Thoracic aorta (tissue), 2 donors: ENCODE data around the gene PRR13. TPM values are rescaled to one million over a fixed set of nuclear protein-coding genes. Genes with fewer than 3 reads are reported as not detected.

Source experiments
- ATAC-seq: fragments of 150-250 bp; one replicate; pipeline ENCODE4 v1.8.0; 2017; ENCODE audit warnings: low read depth; ENCODE audit not compliant: insufficient number of reproducible peaks, low FRiP score
- DNase-seq: peaks from one replicate; pipeline ENCODE4 v3.0.0-alpha.2; 2020; ENCODE audit warnings: low spot score
- H3K27ac ChIP-seq, 2 donors: fragments of 200-600 bp; sonication (generic); 1 replicate in 1 of 2; 2 replicates in 1 of 2; pipeline ENCODE4 v1.5.1; 2016; ENCODE audit warnings: mild to moderate bottlenecking in 2 of 2, moderate library complexity in 2 of 2
- H3K27me3 ChIP-seq: fragments of 200-600 bp; sonication (generic); replicated peaks from 2 replicates; pipeline ENCODE4 v1.6.0; 2016; ENCODE audit warnings: mild to moderate bottlenecking; ENCODE audit not compliant: insufficient read depth
- H3K36me3 ChIP-seq: fragments of 200-600 bp; sonication (generic); one replicate; pipeline ENCODE4 v1.5.1; 2016
- H3K4me1 ChIP-seq, 2 donors: fragments of 200-600 bp; sonication (generic); 1 replicate in 1 of 2; 2 replicates in 1 of 2; pipeline versions ENCODE4 v1.5.1 to v1.6.0; 2016; ENCODE audit warnings: low read depth in 2 of 2, mild to moderate bottlenecking in 1 of 2; ENCODE audit not compliant: control insufficient read depth in 1 of 2
- H3K4me3 ChIP-seq: fragments of 200-600 bp; sonication (generic); 2 replicates; pipeline ENCODE4 v1.5.1; 2016; ENCODE audit warnings: mild to moderate bottlenecking
- H3K9me3 ChIP-seq: fragments of 200-600 bp; sonication (generic); 2 replicates; pipeline ENCODE4 v1.5.1; 2016
- CTCF ChIP-seq: fragments of 200-600 bp; sonication (generic); IDR thresholded peaks from one replicate; pipeline ENCODE4 v1.5.1; 2019; ENCODE audit warnings: antibody characterized with exemption
- total RNA-seq, 2 donors: library from RNA; depleted of rRNA; stranded (reverse); fragments of >200 nt; gene quantifications; one replicate each; pipeline versions ENCODE4 v1.1.0 to v1.2.3, GENCODE V29; 2016

The PRR13 gene
- total RNA-seq, 2 donors from 2014 or later: 53.6 to 86.2 TPM

GRCh38 chr12:53461591-53461990, 20.1 kb downstream of the PRR13 start:
- no peak overlapping the region for H3K4me3 ChIP-seq
- no peaks in the 10 kb centered on the region for H3K4me1 ChIP-seq
- DNase-seq: no peak
- ATAC-seq: no peak
- peaks cover 95% of the 10 kb centered on the region for H3K36me3 ChIP-seq
- H3K27ac ChIP-seq: no peak overlapping the region
- no peaks in the 10 kb centered on the region for H3K27me3 ChIP-seq
- TF ChIP-seq CTCF: no peak
- H3K9me3 ChIP-seq: no peaks in the 10 kb centered on the region

- no peak for ATAC-seq
- no peak for TF ChIP-seq CTCF
- Histone ChIP-seq H3K4me3 (no peak overlapping the region), H3K36me3 (peaks cover 96% of the 10 kb centered on the region), H3K27me3 (no peaks in the 10 kb centered on the region), H3K4me1 (no peaks in the 10 kb centered on the region), H3K27ac (no peak overlapping the region), H3K9me3 (no peaks in the 10 kb centered on the region)
- no peak for DNase-seq
These were observed 21.4 kb downstream of the PRR13 start for GRCh38 chr12:53462935-53463334.

GRCh38 chr12:53463802-53464560, 22.4 kb downstream of the PRR13 start:
- no peak for ATAC-seq
- DNase-seq: no peak
- no peaks in the 10 kb centered on the region for H3K4me1 ChIP-seq
- no peak for TF ChIP-seq CTCF
- no peak overlapping the region for H3K27ac ChIP-seq
- H3K36me3 ChIP-seq: peaks cover 95% of the 10 kb centered on the region
- H3K27me3 ChIP-seq: no peaks in the 10 kb centered on the region
- H3K4me3 ChIP-seq: no peak overlapping the region
- H3K9me3 ChIP-seq: no peaks in the 10 kb centered on the region

GRCh38 chr12:53464685-53465418, 23.3 kb downstream of the PRR13 start:
- H3K4me3 ChIP-seq: no peak overlapping the region
- peaks cover 95% of the 10 kb centered on the region for H3K36me3 ChIP-seq
- H3K4me1 ChIP-seq: no peaks in the 10 kb centered on the region
- H3K9me3 ChIP-seq: no peaks in the 10 kb centered on the region
- TF ChIP-seq CTCF: no peak
- peak overlapping the region in 1 of 2 donors; percentile 50 for H3K27ac ChIP-seq
- H3K27me3 ChIP-seq: no peaks in the 10 kb centered on the region
- DNase-seq (no peak), ATAC-seq (no peak)

- H3K36me3 ChIP-seq: peaks cover 91% of the 10 kb centered on the region
- H3K4me3 ChIP-seq: no peak overlapping the region
- ATAC-seq (no peak), DNase-seq (no peak)
- H3K4me1 ChIP-seq: no peaks in the 10 kb centered on the region
- H3K9me3 ChIP-seq: no peaks in the 10 kb centered on the region
- H3K27ac ChIP-seq: no peak overlapping the region
- no peaks in the 10 kb centered on the region for H3K27me3 ChIP-seq
- TF ChIP-seq CTCF: no peak
These were observed 24.1 kb downstream of the PRR13 start for GRCh38 chr12:53465679-53466078.
